Lower lobe of right lung (tissue), 2 donors: Measurements from ENCODE around the gene TTLL9. TPM values are rescaled to one million over a fixed set of nuclear protein-coding genes. Genes with fewer than 3 reads are reported as not detected.

Experiments used
- ATAC-seq, 2 donors: fragments of 200-7000 bp; cut with Tn5 transposase; one replicate each; pipeline ENCODE4 v1.9.1; 2020 to 2022; ENCODE audit warnings: mild to moderate bottlenecking in 2 of 2, moderate library complexity in 2 of 2
- DNase-seq: peaks from one replicate; pipeline ENCODE4 v3.0.0-alpha.2; 2020
- H3K27ac ChIP-seq: fragments of 200-600 bp; one replicate; pipeline ENCODE4 v1.8.0; 2022
- H3K27me3 ChIP-seq: fragments of 200-600 bp; one replicate; pipeline ENCODE4 v1.8.0; 2022; ENCODE audit warnings: low read depth
- H3K36me3 ChIP-seq: fragments of 200-600 bp; one replicate; pipeline ENCODE4 v1.8.0; 2022; ENCODE audit warnings: mild to moderate bottlenecking
- H3K4me1 ChIP-seq: fragments of 200-600 bp; one replicate; pipeline ENCODE4 v1.8.0; 2022
- H3K4me3 ChIP-seq: fragments of 200-600 bp; one replicate; pipeline ENCODE4 v1.8.0; 2022; ENCODE audit warnings: mild to moderate bottlenecking
- H3K9me3 ChIP-seq: fragments of 200-600 bp; one replicate; pipeline ENCODE4 v1.8.0; 2022
- intact Hi-C: fragments of 100-400 bp; cut with DNase I; formaldehyde crosslinking; loops from one replicate; pipeline ENCODE4 v1.11.0; 2022
- total RNA-seq: library from RNA; stranded (reverse); fragmentation: NEBNext Ultra II Directional; extraction: Animal tissue kit (Norgen Biotek cat#: 25700); gene quantifications from one replicate; pipeline ENCODE4 v1.2.1, GENCODE V29; 2021
- TF ChIP-seq, protein P1 (sequence below): fragments of 200-600 bp; IDR thresholded peaks from one replicate; pipeline ENCODE4 v1.8.0; 2022; ENCODE audit warnings: antibody characterized with exemption, mild to moderate bottlenecking
- donor health status: DM: no; HTN: yes; CAD: no; lungs with severe emphysema.

Gene TTLL9
- total RNA-seq, 1 donor from 2014 or later, result 5.9 TPM

- Histone ChIP-seq H3K27me3 (peaks cover 34% of the 10 kb centered on the region), H3K4me3 (no peak overlapping the region), H3K27ac (no peak overlapping the region), H3K4me1 (peaks cover 13% of the 10 kb centered on the region), H3K36me3 (no peaks in the 10 kb centered on the region), H3K9me3 (no peaks in the 10 kb centered on the region)
- ATAC-seq, result no peak
- TF ChIP-seq, protein P1, sequence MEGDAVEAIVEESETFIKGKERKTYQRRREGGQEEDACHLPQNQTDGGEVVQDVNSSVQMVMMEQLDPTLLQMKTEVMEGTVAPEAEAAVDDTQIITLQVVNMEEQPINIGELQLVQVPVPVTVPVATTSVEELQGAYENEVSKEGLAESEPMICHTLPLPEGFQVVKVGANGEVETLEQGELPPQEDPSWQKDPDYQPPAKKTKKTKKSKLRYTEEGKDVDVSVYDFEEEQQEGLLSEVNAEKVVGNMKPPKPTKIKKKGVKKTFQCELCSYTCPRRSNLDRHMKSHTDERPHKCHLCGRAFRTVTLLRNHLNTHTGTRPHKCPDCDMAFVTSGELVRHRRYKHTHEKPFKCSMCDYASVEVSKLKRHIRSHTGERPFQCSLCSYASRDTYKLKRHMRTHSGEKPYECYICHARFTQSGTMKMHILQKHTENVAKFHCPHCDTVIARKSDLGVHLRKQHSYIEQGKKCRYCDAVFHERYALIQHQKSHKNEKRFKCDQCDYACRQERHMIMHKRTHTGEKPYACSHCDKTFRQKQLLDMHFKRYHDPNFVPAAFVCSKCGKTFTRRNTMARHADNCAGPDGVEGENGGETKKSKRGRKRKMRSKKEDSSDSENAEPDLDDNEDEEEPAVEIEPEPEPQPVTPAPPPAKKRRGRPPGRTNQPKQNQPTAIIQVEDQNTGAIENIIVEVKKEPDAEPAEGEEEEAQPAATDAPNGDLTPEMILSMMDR, result no peak
- no peak for DNase-seq
- intact Hi-C loops, result no loop called here
Measured at GRCh38 chr20:31859266-31859997, 11.0 kb upstream of the TTLL9 start.

DNA sequence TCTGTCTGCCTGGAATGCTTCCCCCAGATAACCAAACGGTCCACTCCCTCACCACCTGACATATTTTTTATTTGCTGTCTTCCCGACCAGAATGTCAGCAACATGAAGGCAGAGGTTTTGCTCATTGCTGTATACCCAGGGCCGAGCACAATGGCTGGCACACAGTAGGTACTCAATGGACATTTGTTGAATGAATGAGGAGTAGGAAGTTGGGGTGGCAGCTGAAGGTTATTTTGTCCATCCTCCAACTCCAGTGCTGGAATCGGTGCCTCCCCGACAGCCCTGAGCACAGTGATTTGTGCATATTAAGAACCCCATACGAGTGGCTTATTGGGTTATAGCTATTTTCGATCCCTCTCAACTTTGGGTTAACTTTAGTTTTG lies 10.4 kb upstream of the TTLL9 start:
- Histone ChIP-seq H3K27me3 (peaks cover 30% of the 10 kb centered on the region), H3K9me3 (no peaks in the 10 kb centered on the region), H3K36me3 (no peaks in the 10 kb centered on the region), H3K4me1 (peaks cover 13% of the 10 kb centered on the region), H3K4me3 (no peak overlapping the region), H3K27ac (no peak overlapping the region)
- TF ChIP-seq, protein P1, result no peak
- no peak for ATAC-seq
- intact Hi-C loops, result no loop called here
- no peak for DNase-seq

DNA sequence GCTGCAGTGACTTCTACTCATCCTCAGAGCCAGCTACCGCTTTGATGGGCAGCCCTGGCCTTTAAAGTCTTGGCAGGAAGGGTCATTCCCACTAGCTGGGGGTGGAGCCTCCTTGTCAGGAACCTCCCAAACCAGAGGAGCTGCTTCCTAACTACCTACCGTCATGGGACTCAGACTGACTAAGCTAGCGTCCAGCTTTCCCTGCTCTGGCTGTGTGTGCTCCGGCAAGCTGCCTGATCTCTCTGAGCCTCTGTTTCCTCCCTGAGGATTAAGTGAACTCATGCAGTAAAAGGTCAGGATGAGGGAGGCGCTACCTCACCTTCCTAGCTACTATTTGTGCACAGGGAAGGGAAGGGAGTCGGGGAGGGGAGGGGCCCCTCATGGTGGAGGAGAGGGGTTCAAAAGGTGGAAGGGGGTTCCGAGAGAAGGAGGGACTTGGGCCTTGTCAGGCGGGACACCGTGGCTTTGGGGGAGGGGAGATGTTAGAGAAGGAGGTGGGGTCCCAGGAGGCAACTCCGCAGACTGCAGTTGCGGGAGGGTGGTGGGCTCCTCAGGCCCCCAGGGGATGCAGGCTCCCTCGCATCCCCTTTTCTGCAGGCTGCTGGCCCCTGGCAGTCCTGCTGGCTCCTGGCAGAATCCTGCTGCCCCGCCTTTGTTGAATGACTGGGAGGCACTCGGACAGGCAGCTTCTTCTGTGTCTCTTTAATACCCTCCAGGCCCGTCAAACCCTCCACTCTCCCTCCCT lies 9.9 kb upstream of the TTLL9 start:
- ATAC-seq, result no peak
- H3K27ac ChIP-seq, result no peak overlapping the region
- TF ChIP-seq, protein P1, result no peak
- H3K27me3 ChIP-seq, result peaks cover 28% of the 10 kb centered on the region
- DNase-seq, result no peak
- intact Hi-C loops, result no loop called here
- peaks cover 13% of the 10 kb centered on the region for H3K4me1 ChIP-seq
- no peaks in the 10 kb centered on the region for H3K9me3 ChIP-seq
- no peaks in the 10 kb centered on the region for H3K36me3 ChIP-seq
- peak overlapping the region; percentile 65 for H3K4me3 ChIP-seq

DNA sequence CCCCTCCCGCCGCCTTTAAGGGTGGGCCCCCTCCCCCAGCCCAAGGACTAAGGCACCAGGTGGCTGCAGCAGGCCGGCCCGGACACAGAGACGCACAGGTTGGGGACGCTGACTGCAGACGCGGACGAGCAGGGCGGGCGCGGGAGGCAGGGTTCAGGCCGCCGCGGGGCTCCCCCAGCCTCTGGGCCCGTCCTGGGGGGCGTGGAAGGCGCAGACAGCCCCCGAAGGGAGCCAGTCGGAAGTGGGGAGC lies 9.4 kb upstream of the TTLL9 start:
- peak; percentile 40 to 47 for ATAC-seq
- H3K27me3 ChIP-seq, result peaks cover 28% of the 10 kb centered on the region
- DNase-seq, result no peak
- no peaks in the 10 kb centered on the region for H3K36me3 ChIP-seq
- H3K4me3 ChIP-seq, result peak overlapping the region; percentile 65
- TF ChIP-seq, protein P1, result no peak
- no peak overlapping the region for H3K27ac ChIP-seq
- intact Hi-C loops, result no loop called here
- no peaks in the 10 kb centered on the region for H3K9me3 ChIP-seq
- H3K4me1 ChIP-seq, result peaks cover 13% of the 10 kb centered on the region

GRCh38 chr20:31861385-31862156 lies 8.9 kb upstream of the TTLL9 start:
- Histone ChIP-seq H3K9me3 (no peaks in the 10 kb centered on the region), H3K4me1 (peaks cover 13% of the 10 kb centered on the region), H3K27me3 (peaks cover 25% of the 10 kb centered on the region), H3K27ac (no peak overlapping the region), H3K36me3 (no peaks in the 10 kb centered on the region), H3K4me3 (peak overlapping the region; percentile 65)
- ATAC-seq, result peak; percentile 78 to 85
- intact Hi-C loops, result no loop called here
- TF ChIP-seq, protein P1, result no peak
- DNase-seq, result peak; percentile 71
